ENCODE data around the gene LILRA2.
"Not testable (repeated sequence)": the region's sequence is repeated elsewhere in the genome, so short reads cannot be mapped to it uniquely, and the experiment has no call there.

The LILRA2 gene

DNA sequence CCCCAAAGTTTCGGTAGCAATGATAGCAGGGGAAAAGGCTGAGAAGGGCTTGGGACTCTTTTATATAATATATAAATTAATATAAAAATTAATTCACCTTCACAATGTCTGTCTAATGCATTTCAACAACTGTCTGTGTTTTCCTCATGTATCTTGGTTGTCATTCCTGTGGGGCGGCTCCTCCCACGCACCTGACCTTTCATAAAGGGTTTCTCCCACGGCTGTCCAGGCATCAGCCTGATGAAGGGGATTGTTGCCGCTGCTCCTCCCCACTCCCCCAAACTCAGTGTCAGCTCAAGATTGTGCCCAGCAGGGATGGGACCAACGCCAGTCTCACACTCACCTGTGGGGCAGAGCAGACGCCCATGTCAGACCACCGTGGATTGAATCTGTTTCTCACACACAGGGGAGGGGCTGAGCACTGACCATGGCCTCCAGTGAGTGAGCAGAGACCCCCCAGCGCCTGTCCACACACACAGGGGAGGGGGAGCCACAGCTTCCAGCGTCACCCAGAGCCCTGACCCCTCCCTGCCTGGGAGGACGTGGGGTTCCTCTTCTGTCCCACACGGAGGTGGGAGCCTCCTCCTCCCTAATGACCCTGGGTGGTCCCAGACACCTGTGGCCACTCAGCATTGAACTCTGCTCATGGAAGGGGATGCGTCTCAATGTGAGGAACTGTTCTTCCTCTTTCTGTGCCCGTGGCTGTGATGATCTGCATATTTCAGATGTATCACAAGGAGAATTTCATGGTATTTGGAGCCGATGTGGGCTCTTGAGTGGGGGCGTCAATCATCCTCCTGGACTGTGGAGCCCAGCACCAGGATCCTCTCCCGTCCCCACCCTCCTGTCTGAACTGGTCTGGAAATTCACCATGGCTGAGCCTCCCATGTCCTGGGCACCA lies 1.6 kb upstream of the LILRA2 start:
- not testable (repeated sequence) for DNase-seq

DNA sequence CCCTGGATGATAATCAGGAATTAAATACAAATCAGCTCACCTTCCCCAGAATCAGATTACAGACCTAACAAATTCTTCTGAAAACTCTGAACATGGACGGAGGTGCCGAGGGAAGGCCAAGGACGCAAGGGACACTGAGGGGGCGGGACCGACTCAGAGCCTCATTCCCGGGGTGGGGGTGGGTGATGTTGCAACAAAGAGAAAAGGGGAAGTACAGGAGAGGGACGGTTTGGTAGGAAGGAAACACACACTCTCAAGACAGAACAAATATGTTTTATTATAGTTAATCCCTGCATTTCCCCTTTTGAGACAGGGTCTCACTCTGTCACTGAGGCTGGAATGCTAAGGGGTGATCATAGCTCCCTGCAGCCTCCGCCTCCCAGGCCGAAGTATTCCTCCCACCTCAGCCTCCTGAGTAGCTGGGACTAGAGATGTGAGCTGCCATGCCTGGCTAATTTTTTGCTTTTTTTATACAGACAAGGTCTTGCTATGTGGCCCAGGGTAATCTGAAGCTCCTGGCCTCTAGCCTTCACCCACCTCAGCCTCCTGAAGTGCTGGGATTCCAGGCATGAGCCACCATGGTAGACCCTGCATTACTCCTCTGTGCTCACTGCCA lies 786 bp upstream of the LILRA2 start:
- no peak for DNase-seq

GRCh38 chr19:54574051-54574450 lies 461 bp downstream of the LILRA2 start:
- DNase-seq: no peak

DNA sequence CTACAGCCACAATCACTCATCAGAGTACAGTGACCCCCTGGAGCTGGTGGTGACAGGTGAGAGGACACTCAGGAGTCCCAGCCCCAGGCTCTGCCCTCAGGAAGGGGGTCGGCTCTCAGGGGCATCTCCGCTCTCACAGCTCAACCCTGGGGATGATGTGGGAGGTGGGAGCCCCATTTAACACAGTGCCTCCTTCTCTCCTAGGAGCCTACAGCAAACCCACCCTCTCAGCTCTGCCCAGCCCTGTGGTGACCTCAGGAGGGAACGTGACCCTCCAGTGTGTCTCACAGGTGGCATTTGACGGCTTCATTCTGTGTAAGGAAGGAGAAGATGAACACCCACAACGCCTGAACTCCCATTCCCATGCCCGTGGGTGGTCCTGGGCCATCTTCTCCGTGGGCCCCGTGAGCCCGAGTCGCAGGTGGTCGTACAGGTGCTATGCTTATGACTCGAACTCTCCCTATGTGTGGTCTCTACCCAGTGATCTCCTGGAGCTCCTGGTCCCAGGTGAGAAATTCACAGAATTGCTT lies 1.0 kb downstream of the LILRA2 start:
- no peak for DNase-seq

- not testable (repeated sequence) for DNase-seq
Measured at GRCh38 chr19:54575205-54575604, 1.6 kb downstream of the LILRA2 start.

DNA sequence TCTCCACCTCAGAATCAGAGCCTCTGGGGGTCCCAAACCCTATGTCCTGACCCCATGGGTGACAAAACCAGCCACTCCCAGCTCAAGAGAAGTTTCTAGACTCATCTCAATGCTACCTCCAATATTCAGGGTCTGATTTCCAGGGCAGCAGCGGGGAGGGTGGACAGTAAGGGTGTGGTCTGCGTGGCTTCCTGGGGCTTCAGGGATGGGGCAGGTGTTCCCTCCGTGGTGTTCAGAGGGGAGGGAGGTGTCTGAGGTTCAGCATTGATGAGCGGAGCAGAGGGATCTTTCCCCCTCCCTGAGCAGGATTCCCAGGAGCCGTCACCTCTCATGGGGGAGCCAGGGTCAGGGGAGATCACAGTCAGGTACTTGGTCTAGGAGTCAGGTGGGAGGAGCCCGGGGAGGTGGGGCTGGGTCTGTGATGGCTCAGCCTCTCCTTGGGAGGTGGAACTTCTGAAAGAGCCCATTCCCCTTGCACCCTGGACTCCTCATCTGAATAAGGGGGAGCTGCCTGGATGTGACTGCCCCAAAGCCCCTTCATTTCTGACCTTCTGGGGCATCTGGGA lies 2.9 kb downstream of the LILRA2 start:
- DNase-seq: no peak

GRCh38 chr19:54577334-54577733 lies 3.7 kb downstream of the LILRA2 start:
- no peak for DNase-seq

- DNase-seq: not testable (repeated sequence)
Measured at GRCh38 chr19:54578268-54578667, 4.7 kb downstream of the LILRA2 start.

DNA sequence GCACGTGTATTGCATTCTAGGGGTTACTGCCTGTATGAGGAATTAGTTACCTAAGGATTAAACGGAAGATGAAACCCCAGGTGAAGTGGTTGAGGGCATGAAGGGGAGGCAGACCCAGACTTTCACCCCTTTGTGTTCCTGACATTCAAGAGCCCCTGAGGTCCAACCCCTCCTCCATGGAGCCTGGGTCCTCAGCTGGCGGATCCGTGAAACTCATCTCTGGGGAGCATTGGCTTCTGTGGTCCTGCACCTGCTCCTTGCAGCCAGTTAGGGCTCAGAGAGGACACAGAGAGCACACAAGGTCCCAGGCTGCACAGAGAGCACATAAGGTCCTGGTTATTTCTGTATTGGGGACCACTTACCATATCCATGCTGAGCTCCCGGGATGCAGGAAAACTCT lies 12.8 kb downstream of the LILRA2 start:
- no peak for DNase-seq

- DNase-seq: no peak
Measured at GRCh38 chr19:54587026-54587425, 13.4 kb downstream of the LILRA2 start.

- not testable (repeated sequence) for DNase-seq
Measured at GRCh38 chr19:54593445-54593844, 19.9 kb downstream of the LILRA2 start, which contains the start of gene LILRA1. Gene LILRA1, plus strand, starts transcription at chr19:54593632. Its CDS starts 613 bp downstream, at chr19:54594245.

DNA sequence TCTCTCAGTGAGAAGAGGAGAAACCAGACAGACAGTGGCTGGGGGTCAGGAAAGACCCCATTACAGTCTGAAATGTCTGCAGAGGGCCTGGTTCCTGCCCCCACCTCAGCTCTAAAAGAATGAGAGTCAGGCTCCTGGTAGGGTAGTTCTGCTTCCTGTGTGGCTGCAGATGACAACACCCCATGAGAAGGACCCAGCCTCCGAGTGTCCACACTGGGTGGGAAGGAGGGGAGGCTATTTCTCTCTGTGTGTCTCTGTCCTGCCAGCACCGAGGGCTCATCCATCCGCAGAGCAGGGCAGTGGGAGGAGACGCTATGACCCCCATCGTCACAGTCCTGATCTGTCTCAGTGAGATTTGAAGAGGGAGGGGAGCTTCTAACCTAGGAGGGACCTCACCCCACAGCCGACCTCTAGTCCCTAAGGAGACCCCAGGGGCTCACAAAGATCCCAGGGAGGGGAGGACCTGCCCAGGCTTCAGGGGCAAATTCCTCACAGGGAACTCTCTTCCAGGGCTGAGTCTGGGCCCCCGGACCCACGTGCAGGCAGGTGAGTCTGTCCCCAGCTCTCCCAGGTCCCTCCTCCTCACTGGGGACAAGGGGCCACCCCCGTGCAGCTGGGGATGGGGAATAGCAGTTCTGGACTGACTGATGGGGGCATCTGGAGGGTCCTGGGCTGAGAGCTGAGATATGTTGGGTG lies 20.5 kb downstream of the LILRA2 start:
- not testable (repeated sequence) for DNase-seq

GRCh38 chr19:54594737-54595136 lies 21.1 kb downstream of the LILRA2 start:
- no peak for DNase-seq

GRCh38 chr19:54595680-54596436 lies 22.3 kb downstream of the LILRA2 start:
- DNase-seq: not testable (repeated sequence)

GRCh38 chr19:54600212-54600611 lies 26.6 kb downstream of the LILRA2 start:
- DNase-seq: no peak

DNA sequence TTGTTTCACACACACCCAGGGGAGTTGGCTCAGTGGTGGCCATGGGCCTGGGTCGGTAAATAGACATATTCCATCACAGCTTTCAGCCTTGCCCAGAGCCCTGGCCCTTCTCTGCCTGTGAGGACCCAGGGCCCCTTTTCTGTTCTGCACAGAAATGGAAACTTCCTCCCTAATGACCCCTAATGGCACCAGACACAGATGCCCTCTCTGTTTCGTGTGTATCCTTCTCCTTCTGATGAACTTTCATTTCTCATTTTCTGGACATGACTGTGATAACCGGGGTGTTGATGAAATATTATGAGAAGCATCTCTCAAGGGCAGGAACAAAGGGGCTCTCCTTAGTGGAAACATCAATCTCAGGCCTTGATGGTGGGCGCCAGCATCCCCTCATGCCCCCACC lies 32.6 kb downstream of the LILRA2 start:
- DNase-seq: no peak

DNA sequence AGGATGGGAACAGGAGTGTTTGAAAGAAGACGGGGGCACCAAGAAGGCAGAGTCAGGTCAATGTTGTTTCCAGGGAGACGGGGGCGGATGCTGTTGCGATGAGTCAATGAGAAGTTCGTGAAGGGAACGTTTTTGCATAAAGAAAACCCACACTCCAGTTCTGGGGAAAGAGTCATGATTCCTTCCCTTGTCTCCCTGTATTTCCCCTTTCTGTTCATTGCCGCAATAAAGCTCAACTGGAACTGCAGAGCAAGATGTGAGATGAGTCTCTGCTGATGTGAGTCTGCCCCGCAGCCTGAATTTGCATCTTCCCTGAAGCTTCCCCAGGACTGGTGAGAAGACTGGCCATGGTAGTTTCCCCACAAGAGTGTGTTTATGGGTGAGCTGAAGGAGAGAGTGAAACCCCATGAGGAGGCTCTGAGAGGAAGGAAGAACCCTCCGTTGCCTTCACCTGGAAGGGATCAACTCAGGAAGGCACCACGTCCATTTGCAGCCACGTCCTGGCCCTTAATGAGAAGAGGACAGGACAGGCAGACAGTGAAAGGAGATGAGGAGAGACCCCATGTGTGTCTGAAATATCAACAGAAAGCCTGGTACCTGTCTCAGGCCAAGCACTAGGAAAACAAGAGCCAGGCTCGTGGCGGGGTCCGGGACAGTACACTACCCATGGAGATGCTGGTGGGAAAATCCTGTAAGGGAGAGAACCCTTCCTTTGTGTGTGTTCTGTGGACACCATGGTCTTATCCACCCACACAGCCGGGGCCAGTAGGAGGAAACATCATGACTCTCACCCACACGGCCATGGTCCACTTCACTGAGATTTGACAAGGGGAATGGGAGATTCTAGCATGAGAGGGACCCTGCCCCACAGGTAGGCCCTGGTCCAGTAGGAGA lies 33.5 kb downstream of the LILRA2 start:
- DNase-seq: no peak

DNA sequence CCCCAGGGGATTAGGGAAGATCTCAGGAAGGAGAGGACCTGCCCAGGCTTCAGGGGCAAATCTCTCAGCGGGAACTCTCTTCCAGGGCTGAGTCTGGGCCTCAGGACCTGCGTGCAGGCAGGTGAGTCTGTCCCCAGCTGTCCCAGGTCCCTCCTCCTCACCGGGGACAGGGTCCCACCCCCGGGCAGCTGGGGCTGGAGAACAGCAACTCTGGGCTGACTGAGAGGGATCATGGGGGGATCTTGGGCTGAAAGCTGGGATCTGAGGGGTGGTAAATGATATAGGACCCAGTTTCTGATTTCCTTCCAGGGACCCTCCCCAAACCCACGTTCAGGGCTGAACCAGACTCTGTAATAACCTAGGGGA lies 34.2 kb downstream of the LILRA2 start:
- DNase-seq: no peak

DNA sequence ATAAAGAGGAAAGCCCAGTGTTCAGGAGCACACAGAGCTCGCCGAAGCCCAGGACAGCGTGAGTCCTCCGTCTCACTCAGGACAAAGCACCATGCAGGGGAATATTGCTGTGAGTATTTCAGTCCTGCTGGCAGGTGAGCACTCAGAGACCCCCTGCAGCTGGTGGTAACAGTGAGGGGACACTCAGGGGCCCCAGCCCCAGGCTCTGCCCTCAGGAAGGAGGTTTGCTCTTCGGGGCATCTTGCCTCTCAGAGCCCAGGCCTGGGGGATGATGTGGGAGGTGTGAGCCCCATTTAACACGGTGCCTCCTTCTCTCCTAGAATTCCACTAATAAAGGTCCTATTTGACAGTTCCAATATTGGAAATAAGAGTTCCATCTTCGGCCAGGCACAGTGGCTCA lies 34.6 kb downstream of the LILRA2 start:
- no peak for DNase-seq

- no peak for DNase-seq
Measured at GRCh38 chr19:54608792-54609191, 35.2 kb downstream of the LILRA2 start.

- DNase-seq: no peak
Measured at GRCh38 chr19:54609356-54609791, 35.8 kb downstream of the LILRA2 start.

Measured in NCI-H345 (cell line).